Fibroblast of villous mesenchyme (primary cell): Measurements from ENCODE around the gene SRD5A3. TPM values are rescaled to one million over a fixed set of nuclear protein-coding genes. Genes with fewer than 3 reads are reported as not detected.

ENCODE experiments used
- DNase-seq: peaks from one replicate; pipeline ENCODE4 v3.0.0-alpha.2; 2010; ENCODE audit warnings: low read depth
- H3K4me3 ChIP-seq: 2 replicates; pipeline ENCODE4 v1.5.1; 2011; ENCODE audit warnings: low read depth, mild to moderate bottlenecking, low read length
- CTCF ChIP-seq: IDR thresholded peaks from 2 replicates; pipeline ENCODE4 v1.5.1; 2012; ENCODE audit warnings: low read depth, mild to moderate bottlenecking, low read length; ENCODE audit not compliant: insufficient read depth
- small RNA-seq: library from RNA; depleted of rRNA; stranded (forward); fragments of <200 nt; gene quantifications from one replicate; pipeline ENCODE3, GENCODE V24; 2012
- total RNA-seq: library from RNA; depleted of rRNA; stranded (reverse); fragments of >200 nt; gene quantifications from 2 replicates; pipeline ENCODE4 v1.2.3, GENCODE V29; 2012

Gene SRD5A3
- total RNA-seq, 1 donor, result 8.6 TPM

DNA sequence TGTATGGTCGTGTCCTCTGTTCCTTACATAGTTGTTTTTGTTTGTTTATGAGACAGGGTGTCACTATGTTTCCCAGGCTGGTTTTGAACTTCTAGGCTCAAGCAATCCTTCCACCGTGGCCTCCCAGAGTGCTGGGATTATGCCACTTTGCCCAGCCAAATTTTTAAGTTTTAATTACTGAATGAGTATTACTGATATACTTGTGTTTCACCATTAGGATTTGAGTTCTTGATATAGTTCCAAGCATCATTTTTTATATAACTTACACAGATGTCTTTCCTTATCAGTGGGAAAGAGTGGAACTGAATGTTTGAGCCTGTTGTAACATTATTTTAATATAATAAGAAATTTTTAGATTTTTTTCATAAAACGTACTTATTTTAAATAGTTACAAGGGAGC is 70.1 kb downstream of the SRD5A3 start:
- DNase-seq, result no peak
- no peak for TF ChIP-seq CTCF
- no peak overlapping the region for H3K4me3 ChIP-seq

Small RNA genes within 50 kb of the gene (small RNA-seq; reads per million reads assigned to genes)
- not detected for gene RF00019

Other genes starting within 250 kb of the SRD5A3 start
- 0.86 and 1.9 TPM in 2 replicates for gene KDR, start 220.6 kb upstream of the SRD5A3 start, total RNA-seq
- 123 and 186 TPM in 2 replicates for gene TMEM165, start 49.7 kb downstream of the SRD5A3 start, total RNA-seq
- 42.8 and 69.1 TPM in 2 replicates for gene CLOCK, start 200.7 kb downstream of the SRD5A3 start, total RNA-seq
- gene PDCL2, start 246.0 kb downstream of the SRD5A3 start, total RNA-seq, result not detected in 2 replicates